Occipital lobe (tissue), 2 donors: Measurements from ENCODE around the gene FBL. TPM values are rescaled to one million over a fixed set of nuclear protein-coding genes. Genes with fewer than 3 reads are reported as not detected.
"Not testable (repeated sequence)": the region's sequence is repeated elsewhere in the genome, so short reads cannot be mapped to it uniquely, and the experiment has no call there.

Experiments
- DNase-seq: peaks from one replicate; lab custom pipeline; 2025; lab: John Stamatoyannopoulos, UW
- total RNA-seq: library from RNA; depleted of rRNA; stranded (reverse); fragments of >200 nt; gene quantifications from one replicate; pipeline ENCODE4 v1.2.3, GENCODE V29; 2014

FBL gene
- total RNA-seq, 1 donor from 2014 or later = 217 TPM

DNA sequence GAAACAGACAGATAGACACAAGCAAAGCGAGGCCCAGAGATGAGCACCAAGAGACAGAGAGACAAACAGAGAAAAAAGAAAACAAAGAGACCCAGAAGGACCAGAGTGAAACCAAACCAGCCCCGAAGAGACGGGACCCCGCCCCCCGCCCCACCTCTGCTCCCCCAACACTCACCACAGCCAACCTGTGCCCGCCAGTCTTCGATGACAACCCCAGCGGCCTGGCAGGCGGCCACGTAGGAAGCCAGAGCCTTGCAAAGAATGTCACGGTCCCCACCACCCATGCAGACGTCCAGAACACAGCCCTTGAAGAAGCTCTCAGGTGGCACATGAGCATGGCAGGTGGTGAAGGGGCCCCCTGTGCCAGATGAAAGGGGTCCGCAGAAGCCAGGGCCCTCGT lies 31.3 kb upstream of the FBL start:
- not testable (repeated sequence) for DNase-seq

DNA sequence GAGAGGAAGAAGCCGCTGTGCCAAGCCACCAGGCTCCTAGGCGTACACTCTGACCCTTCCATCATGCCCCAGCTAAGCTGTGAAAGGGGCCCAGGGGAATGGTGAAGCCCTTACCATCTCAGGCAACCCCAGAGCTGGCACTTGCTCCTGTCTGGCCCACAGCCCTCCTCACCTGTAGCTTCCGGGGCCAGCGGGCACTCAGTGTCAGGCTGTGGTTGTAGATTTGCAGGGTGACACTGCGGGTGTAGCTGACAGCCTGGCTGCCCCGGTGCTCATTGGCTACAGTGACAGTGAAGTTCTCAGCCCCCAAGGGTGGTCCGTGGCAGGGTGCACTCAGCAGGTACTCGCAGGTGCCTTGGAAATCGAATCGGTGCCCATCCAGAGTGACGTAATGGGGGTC lies 30.3 kb upstream of the FBL start:
- not testable (repeated sequence) for DNase-seq

GRCh38 chr19:39875401-39875864 lies 29.3 kb upstream of the FBL start:
- DNase-seq = not testable (repeated sequence)

DNA sequence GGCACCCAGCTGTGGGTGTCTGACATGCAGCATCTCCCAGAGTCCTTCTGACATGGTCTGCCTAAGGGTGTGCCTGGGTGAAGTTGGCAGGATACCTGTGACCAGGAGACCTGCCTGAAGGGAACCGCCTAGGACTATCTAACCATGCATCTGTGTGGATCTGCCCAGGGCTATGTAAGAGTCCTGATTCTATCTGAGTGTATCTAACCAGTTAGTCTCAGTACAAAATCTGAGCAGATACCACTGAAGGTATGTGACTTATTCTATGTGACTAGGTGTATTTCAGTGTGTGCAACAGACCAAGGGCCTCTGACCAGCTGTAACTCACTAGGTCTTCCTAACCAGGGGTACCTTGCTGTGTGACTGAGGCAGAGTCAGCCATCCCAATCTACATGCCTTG lies 28.2 kb upstream of the FBL start:
- DNase-seq = no peak

- DNase-seq = no peak
Measured at GRCh38 chr19:39873385-39873784, 27.2 kb upstream of the FBL start.

DNA sequence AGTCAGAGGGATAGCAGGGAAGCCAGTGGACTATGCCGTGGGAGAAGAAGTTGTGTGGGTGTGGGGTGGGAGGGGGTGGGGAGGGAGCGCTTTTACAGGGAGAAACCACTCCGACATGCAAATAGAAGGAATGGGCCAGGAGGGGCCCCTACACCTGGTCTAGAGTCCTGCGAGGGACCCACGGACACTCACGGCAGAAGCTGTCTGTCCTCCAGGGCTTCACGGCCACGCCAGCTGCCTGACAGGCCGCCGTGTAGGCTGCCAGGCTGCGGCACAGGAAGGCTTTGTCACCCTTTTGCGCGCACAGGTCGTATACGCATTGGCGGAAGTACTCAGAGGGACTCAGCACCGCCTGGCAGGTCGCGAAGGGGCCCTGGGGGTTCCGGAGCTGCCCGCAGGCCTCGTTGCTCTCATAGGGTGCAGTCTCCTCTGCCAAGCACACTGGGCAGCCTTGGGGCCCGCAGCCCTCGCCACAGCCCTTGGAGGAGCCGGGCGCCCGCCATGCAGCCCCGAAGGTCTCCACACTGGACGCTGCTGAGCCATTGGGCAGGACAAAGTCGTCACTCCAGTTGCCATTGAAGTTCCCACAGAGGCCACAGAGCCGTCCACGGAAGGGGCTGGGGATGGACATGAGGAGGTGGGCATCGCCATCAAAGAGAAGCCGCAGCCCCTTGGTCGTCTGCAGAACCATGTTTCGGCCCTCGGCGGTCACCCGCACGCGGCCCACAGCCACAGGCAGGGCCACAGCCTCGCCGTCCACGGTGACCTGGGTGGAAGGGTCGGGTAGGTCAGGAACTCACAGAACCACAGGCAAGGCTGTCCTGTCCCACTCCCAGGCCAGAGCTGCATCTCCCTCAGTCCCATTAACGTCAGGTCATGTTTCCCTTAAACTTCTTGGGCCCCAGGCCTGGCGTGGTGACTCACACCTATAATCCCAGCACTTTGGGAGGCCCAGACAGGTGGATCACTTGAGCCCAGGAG lies 26.0 kb upstream of the FBL start:
- no peak for DNase-seq

DNA sequence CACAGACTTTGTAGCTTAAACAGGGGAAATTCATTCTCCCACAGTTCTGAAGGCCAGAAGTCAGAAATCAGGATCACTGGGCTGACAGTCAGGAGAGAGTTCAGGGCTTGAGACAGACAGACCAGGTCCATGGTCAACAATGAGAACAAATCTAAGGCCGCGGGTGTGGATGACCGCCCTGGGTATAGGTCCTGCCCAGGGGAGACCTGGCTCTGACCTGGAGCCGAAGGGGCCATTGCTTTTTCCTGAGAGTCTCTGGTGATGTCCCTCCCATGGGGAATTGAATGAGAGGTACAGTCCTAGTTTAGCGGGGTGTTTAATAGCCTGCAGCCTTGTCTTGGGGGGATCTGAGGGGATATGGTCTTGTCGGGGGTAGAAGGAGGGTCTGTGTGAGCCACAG lies 25.2 kb upstream of the FBL start:
- no peak for DNase-seq

DNA sequence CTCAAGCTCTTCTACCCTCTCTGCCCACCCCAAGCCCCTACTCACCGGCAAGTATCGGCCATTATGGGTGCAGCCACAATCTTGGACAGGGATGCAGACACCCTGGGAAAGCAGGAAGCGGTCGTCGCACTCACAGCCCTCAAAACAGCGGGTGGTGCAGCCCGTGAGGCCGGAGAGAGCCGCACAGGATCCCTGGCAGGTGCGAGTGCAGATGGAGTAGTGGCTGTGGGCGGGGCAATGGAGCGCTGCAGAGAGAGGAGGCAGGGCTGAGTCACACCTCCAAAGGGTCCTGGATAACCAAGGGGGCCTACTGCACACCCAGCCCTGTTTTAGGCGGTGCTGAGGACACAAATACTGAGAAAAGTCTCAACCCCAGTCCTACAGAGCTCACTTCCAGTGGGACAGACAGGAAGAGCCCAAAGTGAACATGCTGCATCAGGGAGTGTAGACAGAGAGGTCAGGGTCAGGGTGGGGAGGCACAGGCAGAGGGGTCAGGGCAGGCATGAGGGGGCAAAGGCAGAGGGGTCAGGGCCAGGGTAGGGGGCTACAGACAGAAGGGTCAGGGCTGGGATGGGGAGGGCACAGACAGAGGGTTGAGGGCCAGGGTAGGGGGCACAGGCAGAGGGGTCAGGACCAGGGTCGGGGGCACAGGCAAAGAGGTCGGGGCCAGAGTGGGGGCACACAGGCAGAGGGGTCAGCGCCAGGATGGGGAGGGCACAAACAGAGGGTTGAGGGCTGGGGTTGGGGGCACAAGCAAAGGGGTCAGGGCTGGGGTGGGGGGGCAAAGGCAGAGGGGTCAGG lies 24.2 kb upstream of the FBL start:
- DNase-seq = no peak

- no peak for DNase-seq
Measured at GRCh38 chr19:39867952-39868351, 21.8 kb upstream of the FBL start.

GRCh38 chr19:39867133-39867532 lies 21.0 kb upstream of the FBL start:
- DNase-seq = no peak

GRCh38 chr19:39865953-39866352 lies 19.8 kb upstream of the FBL start:
- DNase-seq = no peak

DNA sequence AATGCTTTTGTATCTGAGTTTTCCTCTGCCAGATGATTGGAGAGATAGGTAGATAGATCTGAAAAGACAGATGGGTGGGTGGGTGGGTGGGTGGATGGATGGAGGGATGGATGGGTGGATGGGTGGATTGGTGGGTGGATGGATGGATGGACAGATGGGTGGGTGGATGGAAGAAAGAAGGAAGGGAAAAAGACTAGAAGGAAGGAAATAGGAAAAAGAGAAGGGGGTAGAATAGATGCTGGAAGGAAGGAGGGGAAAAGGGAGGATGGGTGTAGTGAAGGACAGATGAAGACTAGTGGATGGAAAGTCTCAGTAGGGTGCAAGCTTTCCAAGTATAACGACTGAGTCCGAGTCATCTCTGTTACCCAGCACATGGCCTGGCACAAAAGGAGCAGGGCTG lies 19.0 kb upstream of the FBL start:
- no peak for DNase-seq

- no peak for DNase-seq
Measured at GRCh38 chr19:39864118-39864517, 17.9 kb upstream of the FBL start.

GRCh38 chr19:39858541-39858940 lies 12.4 kb upstream of the FBL start:
- no peak for DNase-seq

- DNase-seq = no peak
Measured at GRCh38 chr19:39852882-39853281, 6.7 kb upstream of the FBL start.

- DNase-seq = no peak
Measured at GRCh38 chr19:39850892-39851291, 4.7 kb upstream of the FBL start.

DNA sequence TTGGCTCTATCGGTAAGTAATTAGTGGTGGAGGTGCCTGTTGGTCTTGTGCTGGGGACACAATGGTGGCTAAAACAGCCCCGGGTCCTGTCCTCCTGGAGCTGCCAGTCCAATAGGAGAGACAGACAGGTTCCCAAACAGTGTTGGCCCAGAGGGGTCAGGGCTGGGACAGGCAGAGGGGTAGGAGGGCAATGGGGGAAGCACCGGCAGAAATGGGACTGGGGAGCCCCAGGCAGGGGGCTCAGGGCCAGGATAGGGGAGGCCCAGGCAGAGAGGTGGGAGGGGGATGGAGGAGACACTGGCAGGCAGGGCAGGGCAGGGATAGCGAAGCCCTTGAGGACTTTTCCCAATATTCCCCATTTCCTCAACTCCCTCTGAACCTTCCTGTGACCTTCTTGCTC lies 2.2 kb upstream of the FBL start:
- DNase-seq = no peak

DNA sequence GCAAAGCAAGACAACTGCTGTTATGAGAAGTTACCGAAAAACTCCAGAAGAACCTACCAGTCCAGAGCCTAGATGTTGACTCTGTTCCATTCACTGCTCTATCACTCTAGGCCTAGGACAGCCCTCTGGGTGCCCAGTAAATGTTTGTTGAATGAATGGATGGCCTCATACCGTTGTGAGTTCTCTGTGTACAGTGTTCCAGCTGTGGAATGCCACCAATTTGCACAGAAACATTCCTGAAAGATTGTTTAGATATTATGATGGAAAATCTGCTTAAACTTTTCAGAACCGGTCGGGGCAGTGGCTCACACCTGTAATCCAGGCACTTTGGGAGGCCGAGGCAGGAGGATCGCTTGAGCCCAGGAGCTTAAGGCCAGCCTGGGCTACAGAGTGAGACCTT lies 1.3 kb upstream of the FBL start:
- DNase-seq = no peak

DNA sequence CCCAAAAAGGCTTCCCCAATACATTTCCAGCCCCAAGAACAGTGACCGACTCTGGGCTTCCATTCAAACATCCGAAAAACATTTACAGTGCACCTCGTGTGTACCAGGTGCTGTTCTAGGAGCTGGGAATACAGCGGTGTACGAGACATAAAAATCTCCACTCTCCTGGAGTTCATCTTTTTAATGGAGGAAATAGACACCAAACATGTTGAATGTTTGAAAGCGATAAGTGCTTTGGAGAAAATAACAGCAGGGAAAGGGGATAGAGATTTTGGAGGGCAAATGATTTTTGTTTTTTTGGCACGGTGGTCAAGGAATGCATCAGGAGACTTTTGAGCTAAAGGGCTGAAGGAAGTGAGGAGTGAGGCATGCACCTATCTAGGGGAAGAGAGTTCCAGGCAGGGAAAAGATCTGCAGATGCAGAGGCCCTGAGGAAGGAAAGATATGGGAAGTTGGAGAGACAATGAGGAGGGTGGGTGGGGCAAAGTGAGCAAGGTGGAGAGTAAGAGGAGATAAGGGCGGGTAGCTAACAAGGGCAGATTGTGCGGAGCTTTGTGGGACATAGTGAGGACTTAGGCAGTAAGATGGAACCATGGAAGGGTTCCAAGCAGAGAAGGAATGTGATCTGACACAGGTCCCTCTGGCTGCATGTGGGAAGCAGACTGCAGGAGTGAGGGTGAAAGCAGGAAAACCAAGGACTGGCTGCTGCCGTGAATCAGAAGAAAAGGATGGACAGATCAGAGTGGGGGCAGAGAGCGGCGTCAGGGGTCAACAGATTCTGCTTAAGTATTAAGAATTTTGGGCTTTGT lies 703 bp upstream of the FBL start:
- no peak for DNase-seq

GRCh38 chr19:39845584-39845932 lies 621 bp downstream of the FBL start:
- no peak for DNase-seq

DNA sequence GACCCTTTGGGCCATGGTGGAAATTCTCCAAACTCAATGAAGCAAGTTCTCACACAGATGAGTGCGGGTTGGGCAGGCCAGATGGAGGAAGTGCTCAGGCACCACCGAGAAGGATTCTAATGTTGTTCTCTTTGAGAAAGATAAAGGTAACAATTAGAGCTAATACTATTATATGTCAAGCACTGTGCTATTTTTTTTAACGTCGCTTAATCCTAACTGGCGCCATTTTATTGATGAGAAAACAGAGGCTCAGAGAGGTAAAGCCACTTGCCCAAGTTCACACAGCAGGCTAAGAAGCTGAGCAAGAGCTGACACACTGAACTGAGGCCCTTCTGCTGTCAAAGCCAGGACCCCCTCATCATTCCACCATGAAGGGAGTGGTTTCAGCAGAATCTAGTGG lies 1.0 kb downstream of the FBL start:
- DNase-seq = no peak
